WI38 (cell line): Measurements from ENCODE around the gene LTBP1.
A peak's percentile ranks its signal among the peaks of the same experiment; 100 is the strongest.

Experiments
- H3K4me3 ChIP-seq: 2 replicates; pipeline ENCODE4 v1.5.1; 2011; ENCODE audit warnings: low read depth, mild to moderate bottlenecking, control low read depth, low read length
- CTCF ChIP-seq: IDR thresholded peaks from 2 replicates; pipeline ENCODE4 v1.5.1; 2012; ENCODE audit warnings: low read depth, mild to moderate bottlenecking, control low read depth, low read length

Gene LTBP1

GRCh38 chr2:33014268-33014667 lies 67.5 kb downstream of the LTBP1 start:
- no peak overlapping the region for H3K4me3 ChIP-seq
- TF ChIP-seq CTCF, result no peak

- no peak overlapping the region for H3K4me3 ChIP-seq
- TF ChIP-seq CTCF, result no peak
Measured at GRCh38 chr2:33015421-33016142, 68.8 kb downstream of the LTBP1 start.

GRCh38 chr2:33018271-33018670 lies 71.5 kb downstream of the LTBP1 start:
- no peak for TF ChIP-seq CTCF
- H3K4me3 ChIP-seq, result no peak overlapping the region

DNA sequence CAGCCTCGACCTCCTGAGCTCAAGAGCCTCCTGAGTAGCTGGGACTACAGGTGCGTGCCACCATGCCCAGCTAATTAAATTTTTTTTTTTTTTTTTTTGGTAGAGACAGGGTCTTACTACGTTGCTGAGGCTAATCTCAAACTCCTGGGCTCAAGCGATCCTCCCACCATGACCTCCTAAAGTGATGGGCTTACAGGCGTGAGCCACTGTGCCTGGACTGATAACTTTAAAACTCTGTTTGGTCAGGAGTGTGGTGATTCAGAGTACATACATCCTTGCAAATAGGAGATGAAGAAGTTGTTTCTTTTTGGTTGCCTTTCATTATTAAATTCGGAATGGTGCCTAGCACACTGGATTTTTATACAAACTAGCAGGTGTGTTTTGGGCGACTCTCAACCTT lies 73.0 kb downstream of the LTBP1 start:
- no peak overlapping the region for H3K4me3 ChIP-seq

GRCh38 chr2:33020883-33021282 lies 74.1 kb downstream of the LTBP1 start:
- TF ChIP-seq CTCF, result no peak

More for the DNA sequence above, 73.0 kb downstream of the LTBP1 start:
- no peak for TF ChIP-seq CTCF

DNA sequence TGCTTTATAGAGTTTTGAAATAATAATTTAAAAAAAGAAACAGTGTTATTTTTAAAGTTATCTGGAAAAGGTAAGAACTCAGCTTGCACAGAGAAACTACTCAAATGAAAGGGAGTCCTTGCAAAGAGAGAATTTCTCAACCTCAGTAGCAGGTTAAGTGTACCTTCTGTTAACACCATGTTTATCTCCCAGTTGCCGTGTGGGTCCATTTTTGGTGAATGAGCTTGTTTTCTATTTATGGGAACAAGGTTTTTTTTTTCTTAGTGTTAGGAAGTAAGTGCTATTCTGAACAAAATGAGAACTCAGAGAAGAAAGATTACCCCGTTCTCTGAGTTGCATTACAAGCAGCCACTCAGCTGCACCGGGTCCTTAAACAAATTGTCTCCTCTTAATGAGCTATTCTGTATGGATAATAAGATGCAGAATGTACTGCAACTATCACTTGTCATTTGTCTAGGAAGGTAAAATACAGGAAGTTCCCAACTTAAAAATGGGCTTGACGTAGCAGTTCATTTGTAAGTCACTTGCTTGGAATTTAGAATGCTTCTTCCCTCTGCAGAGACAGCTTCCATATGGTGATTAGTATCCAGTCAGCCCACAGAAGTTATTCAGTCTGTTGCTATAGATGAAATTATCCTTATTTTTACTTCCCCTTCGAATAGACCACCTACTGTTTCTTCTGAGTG lies 74.9 kb downstream of the LTBP1 start:
- peak overlapping the region; percentile 19; the same call in 1 of the 2 replicates for H3K4me3 ChIP-seq
- TF ChIP-seq CTCF, result no peak

More at GRCh38 chr2:33020883-33021282, 74.1 kb downstream of the LTBP1 start:
- no peak overlapping the region for H3K4me3 ChIP-seq

GRCh38 chr2:33022395-33022985 lies 75.7 kb downstream of the LTBP1 start:
- H3K4me3 ChIP-seq, result peak overlapping the region; percentile 15; the same call in 1 of the 2 replicates
- TF ChIP-seq CTCF, result no peak
